OCI-LY3 (cell line): ENCODE measurements around the gene SNRPF.

Source experiments
- H2AFZ ChIP-seq: fragments of 200-600, 300-600 bp; shearing (Covaris generic); 2 replicates; pipeline ENCODE4 v1.6.0; 2014; ENCODE audit warnings: antibody characterized with exemption, low read depth, low read length
- H3K27ac ChIP-seq: fragments of 200-600, 300-600 bp; sonication (generic); 2 replicates; pipeline ENCODE4 v1.5.1; 2014; ENCODE audit warnings: mild to moderate bottlenecking, low read length, moderate library complexity, mixed read lengths
- H3K27me3 ChIP-seq: fragments of 200-600, 300-600 bp; sonication (generic); 2 replicates; pipeline ENCODE4 v1.6.1; 2014; ENCODE audit warnings: low read depth, low read length, mixed read lengths
- H3K36me3 ChIP-seq: fragments of 200-600, 300-600 bp; sonication (generic); replicated peaks from 2 replicates; pipeline ENCODE3; 2014; ENCODE audit warnings: low read depth, low read length, mixed read lengths
- H3K4me1 ChIP-seq: fragments of 300-600, 200-600 bp; sonication (generic); 2 replicates; pipeline ENCODE4 v1.6.1; 2014; ENCODE audit warnings: low read length, mixed read lengths
- H3K4me2 ChIP-seq: fragments of 200-600, 300-600 bp; sonication (generic); 2 replicates; pipeline ENCODE4 v1.6.1; 2014; ENCODE audit warnings: low read length, mixed read lengths
- H3K4me3 ChIP-seq: fragments of 300-600, 200-600 bp; sonication (generic); 2 replicates; pipeline ENCODE4 v1.5.1; 2014; ENCODE audit warnings: antibody characterized with exemption, mild to moderate bottlenecking, low read length, moderate library complexity
- H3K79me2 ChIP-seq: fragments of 300-600, 200-600 bp; shearing (Covaris generic); 2 replicates; pipeline ENCODE4 v1.6.1; 2014; ENCODE audit warnings: mild to moderate bottlenecking, low read length, mixed read lengths
- H3K9ac ChIP-seq: fragments of 300-600, 200-600 bp; shearing (Covaris generic); 2 replicates; pipeline ENCODE4 v1.6.0; 2014; ENCODE audit warnings: mild to moderate bottlenecking, low read length, moderate library complexity
- H3K9me3 ChIP-seq: fragments of 200-600, 300-600 bp; shearing (Covaris generic); 2 replicates; pipeline ENCODE4 v1.6.1; 2014; ENCODE audit warnings: low read length, mixed read lengths; ENCODE audit not compliant: insufficient read depth
- H4K20me1 ChIP-seq: fragments of 200-600, 300-600 bp; sonication (generic); 2 replicates; pipeline ENCODE4 v1.6.1; 2016; ENCODE audit warnings: low read length, mixed read lengths; ENCODE audit not compliant: insufficient read depth
- EZH2phosphoT487 ChIP-seq: fragments of 200-600 bp; shearing (Covaris generic); IDR thresholded peaks from 2 replicates; pipeline ENCODE4 v1.6.1; 2018; ENCODE audit warnings: antibody characterized with exemption, mixed run types, low read depth
- TF ChIP-seq, protein P1 (sequence below): fragments of 200-600, 300-600 bp; sonication (generic); IDR thresholded peaks from 2 replicates; pipeline ENCODE4 v1.5.1; 2014; ENCODE audit warnings: antibody characterized with exemption, low read length, low read depth

Gene SNRPF

DNA sequence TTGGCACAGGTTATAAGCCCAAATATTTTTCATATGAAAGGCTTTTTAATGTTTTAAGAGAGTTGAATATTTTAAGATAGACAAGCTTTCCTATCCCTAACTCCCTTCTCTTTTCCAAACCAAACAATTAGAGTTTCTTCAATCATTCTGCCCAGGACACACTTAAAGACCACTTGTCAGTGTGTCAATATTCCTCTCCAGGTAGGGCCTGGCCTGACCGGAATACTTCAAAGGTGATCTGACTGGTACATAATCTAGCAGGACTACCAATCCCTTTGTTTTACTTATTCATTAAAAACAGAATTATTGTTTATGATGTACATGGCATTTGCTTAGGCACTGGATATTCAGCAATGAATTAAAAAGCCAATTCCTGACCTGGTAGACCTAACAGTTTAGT lies 24.2 kb upstream of the SNRPF start:
- H3K36me3 ChIP-seq = no peaks in the 10 kb centered on the region
- H3K27me3 ChIP-seq = peaks cover 32% of the 10 kb centered on the region
- TF ChIP-seq, protein P1, sequence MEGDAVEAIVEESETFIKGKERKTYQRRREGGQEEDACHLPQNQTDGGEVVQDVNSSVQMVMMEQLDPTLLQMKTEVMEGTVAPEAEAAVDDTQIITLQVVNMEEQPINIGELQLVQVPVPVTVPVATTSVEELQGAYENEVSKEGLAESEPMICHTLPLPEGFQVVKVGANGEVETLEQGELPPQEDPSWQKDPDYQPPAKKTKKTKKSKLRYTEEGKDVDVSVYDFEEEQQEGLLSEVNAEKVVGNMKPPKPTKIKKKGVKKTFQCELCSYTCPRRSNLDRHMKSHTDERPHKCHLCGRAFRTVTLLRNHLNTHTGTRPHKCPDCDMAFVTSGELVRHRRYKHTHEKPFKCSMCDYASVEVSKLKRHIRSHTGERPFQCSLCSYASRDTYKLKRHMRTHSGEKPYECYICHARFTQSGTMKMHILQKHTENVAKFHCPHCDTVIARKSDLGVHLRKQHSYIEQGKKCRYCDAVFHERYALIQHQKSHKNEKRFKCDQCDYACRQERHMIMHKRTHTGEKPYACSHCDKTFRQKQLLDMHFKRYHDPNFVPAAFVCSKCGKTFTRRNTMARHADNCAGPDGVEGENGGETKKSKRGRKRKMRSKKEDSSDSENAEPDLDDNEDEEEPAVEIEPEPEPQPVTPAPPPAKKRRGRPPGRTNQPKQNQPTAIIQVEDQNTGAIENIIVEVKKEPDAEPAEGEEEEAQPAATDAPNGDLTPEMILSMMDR = no peak
- no peak for TF ChIP-seq EZH2phosphoT487
- no peaks in the 10 kb centered on the region for H4K20me1 ChIP-seq
- no peak overlapping the region for H3K4me2 ChIP-seq
- no peak overlapping the region for H3K9ac ChIP-seq
- no peak overlapping the region for H3K4me3 ChIP-seq
- no peaks in the 10 kb centered on the region for H3K79me2 ChIP-seq
- no peak overlapping the region for H3K27ac ChIP-seq
- H3K9me3 ChIP-seq = no peaks in the 10 kb centered on the region
- peaks cover 16% of the 10 kb centered on the region for H3K4me1 ChIP-seq
- no peak overlapping the region for H2AFZ ChIP-seq

DNA sequence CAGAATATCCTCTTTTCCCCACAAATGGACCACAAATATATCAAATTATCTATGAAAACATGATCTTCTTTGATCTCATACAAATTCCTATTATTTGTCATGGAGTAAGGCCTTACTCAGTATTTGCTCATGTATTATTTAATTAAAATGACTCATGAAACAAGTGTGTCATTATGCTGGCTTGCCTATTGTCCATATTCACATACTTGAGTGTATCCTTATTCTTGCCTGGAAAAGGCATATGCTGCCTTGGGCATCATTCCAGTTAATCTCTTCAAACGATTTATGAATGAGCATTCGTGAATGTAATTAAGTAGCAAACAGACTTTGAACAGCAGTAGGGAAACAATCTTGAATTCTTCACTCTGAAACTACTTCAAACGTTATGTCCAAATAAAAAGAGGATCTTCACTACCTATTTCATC lies 22.6 kb upstream of the SNRPF start:
- no peaks in the 10 kb centered on the region for H4K20me1 ChIP-seq
- no peak overlapping the region for H3K4me3 ChIP-seq
- no peak overlapping the region for H2AFZ ChIP-seq
- no peaks in the 10 kb centered on the region for H3K79me2 ChIP-seq
- H3K4me1 ChIP-seq = peaks cover 1% of the 10 kb centered on the region; the same call in 1 of the 2 replicates
- no peak overlapping the region for H3K9ac ChIP-seq
- peaks cover 32% of the 10 kb centered on the region for H3K27me3 ChIP-seq
- H3K4me2 ChIP-seq = no peak overlapping the region
- no peaks in the 10 kb centered on the region for H3K36me3 ChIP-seq
- no peak overlapping the region for H3K27ac ChIP-seq
- H3K9me3 ChIP-seq = no peaks in the 10 kb centered on the region
- TF ChIP-seq, protein P1 = no peak
- no peak for TF ChIP-seq EZH2phosphoT487

- peaks cover 32% of the 10 kb centered on the region for H3K27me3 ChIP-seq
- no peaks in the 10 kb centered on the region for H4K20me1 ChIP-seq
- H3K79me2 ChIP-seq = no peaks in the 10 kb centered on the region
- H2AFZ ChIP-seq = no peak overlapping the region
- no peak overlapping the region for H3K9ac ChIP-seq
- no peak overlapping the region for H3K4me3 ChIP-seq
- no peaks in the 10 kb centered on the region for H3K9me3 ChIP-seq
- TF ChIP-seq EZH2phosphoT487 = no peak
- H3K36me3 ChIP-seq = no peaks in the 10 kb centered on the region
- H3K27ac ChIP-seq = no peak overlapping the region
- H3K4me1 ChIP-seq = no peaks in the 10 kb centered on the region
- H3K4me2 ChIP-seq = no peak overlapping the region
Measured at GRCh38 chr12:95836630-95837239, 22.0 kb upstream of the SNRPF start.

GRCh38 chr12:95837240-95838038 lies 21.3 kb upstream of the SNRPF start:
- H4K20me1 ChIP-seq = no peaks in the 10 kb centered on the region
- H2AFZ ChIP-seq = no peak overlapping the region
- no peak overlapping the region for H3K27ac ChIP-seq
- peaks cover 27% of the 10 kb centered on the region for H3K27me3 ChIP-seq
- no peaks in the 10 kb centered on the region for H3K36me3 ChIP-seq
- no peaks in the 10 kb centered on the region for H3K9me3 ChIP-seq
- H3K79me2 ChIP-seq = no peaks in the 10 kb centered on the region
- no peak overlapping the region for H3K9ac ChIP-seq
- TF ChIP-seq EZH2phosphoT487 = no peak
- TF ChIP-seq, protein P1 = no peak
- no peak overlapping the region for H3K4me2 ChIP-seq
- H3K4me3 ChIP-seq = no peak overlapping the region
- H3K4me1 ChIP-seq = no peaks in the 10 kb centered on the region
